ENCODE data around the gene SEMA3C. TPM values are rescaled to one million over a fixed set of nuclear protein-coding genes. Genes with fewer than 3 reads are reported as not detected.

SEMA3C gene
- total and polyA plus RNA-seq, 2 donors (not counting 3 experiments of a cell fraction or from before 2014, with no cell fraction given): 0.01 to 0.09 TPM

DNA sequence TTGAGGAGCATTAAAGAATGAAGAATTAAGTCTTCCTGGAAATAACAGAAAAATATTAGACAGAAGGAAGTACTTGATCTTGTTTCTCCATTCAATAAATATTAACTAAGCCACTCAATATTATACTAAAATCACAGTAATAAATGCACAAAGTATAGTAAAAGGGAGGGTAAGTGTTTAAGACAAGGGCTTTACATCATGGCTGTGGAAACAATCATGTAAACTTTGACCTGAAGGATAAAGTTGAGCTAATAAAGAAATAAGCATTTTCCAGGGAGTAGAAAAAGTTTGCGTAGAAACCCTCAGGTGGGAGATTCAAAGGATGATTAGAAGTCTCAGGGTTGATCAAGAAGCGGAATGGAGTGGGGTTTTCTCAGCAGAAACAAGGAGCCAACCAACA is 78.2 kb downstream of the SEMA3C start:
- H4K20me1 ChIP-seq (replicated peaks; ENCODE audit: control insufficient read depth, extremely low read depth, insufficient read depth, low read length): no peaks in the 10 kb centered on the region
- no peak overlapping the region for H2AFZ ChIP-seq (ENCODE audit: low read depth, low read length)
- intact Hi-C loops (cut with micrococcal nuclease) (no loop called here), dilution Hi-C loops (cut with MboI; ENCODE audit: extremely low pct_ligation_motif_present, low sequenced_read_pairs) (no loop called here)
- H3K4me3 ChIP-seq (replicated peaks in 1 of 3; ENCODE audit: insufficient read depth in 1 of 3, low read depth in 1 of 3, low read length in 3 of 3): no peak overlapping the region
- no peaks in the 10 kb centered on the region for H3K4me1 ChIP-seq (ENCODE audit: control insufficient read depth, extremely low read depth, insufficient read depth, low read length)
- DNase-seq (ENCODE audit: low read depth, low spot score) (no peak), FAIRE-seq (no peak)
- no peak overlapping the region for H3K9ac ChIP-seq (replicated peaks; ENCODE audit: extremely low read depth, insufficient read depth, low read length)
- H3K4me2 ChIP-seq (ENCODE audit: insufficient read depth, low read length): no peak overlapping the region
- H3K36me3 ChIP-seq (ENCODE audit: control insufficient read depth in 2 of 2, extremely low read depth in 1 of 2, insufficient read depth in 2 of 2, low read length in 2 of 2): no peaks in the 10 kb centered on the region
- H3K27me3 ChIP-seq (ENCODE audit: control insufficient read depth in 2 of 2, insufficient read depth in 2 of 2, low read length in 2 of 2): no peaks in the 10 kb centered on the region
- CTCF ChIA-PET: no interaction called here
- BruUV-seq (replicated peaks): no TSS peak
- H3K9me1 ChIP-seq (replicated peaks; ENCODE audit: control insufficient read depth, extremely low read depth, insufficient read depth, low read length): no peaks in the 10 kb centered on the region
- POLR2A ChIA-PET: no interaction called here
- H3K27ac ChIP-seq (ENCODE audit: insufficient read depth, low read depth, low read length): no peak overlapping the region
- H3K79me2 ChIP-seq (ENCODE audit: control insufficient read depth, insufficient read depth, low read length): no peaks in the 10 kb centered on the region
- no peaks in the 10 kb centered on the region for H3K9me3 ChIP-seq (replicated peaks; ENCODE audit: control insufficient read depth, insufficient read depth, low read length)
- TF ChIP-seq MYC (IDR thresholded peaks at IDR 0.05; ENCODE audit: low read depth, low read length): no peak
- no peak for TF ChIP-seq FOS (IDR thresholded peaks at IDR 0.05; ENCODE audit: borderline replicate concordance, insufficient read depth, low read length)
- TF ChIP-seq POLR2AphosphoS5 (IDR thresholded peaks at IDR 0.05; ENCODE audit: insufficient read depth, low read depth, low read length): no peak
- no peak for TF ChIP-seq GATA2 (IDR thresholded peaks at IDR 0.05; ENCODE audit: insufficient read depth, insufficient read length, low read depth, low read length)
- no peak for TF ChIP-seq POLR2A (IDR thresholded peaks at IDR 0.05; ENCODE audit: low read depth, low read length)
- TF ChIP-seq, protein P1, sequence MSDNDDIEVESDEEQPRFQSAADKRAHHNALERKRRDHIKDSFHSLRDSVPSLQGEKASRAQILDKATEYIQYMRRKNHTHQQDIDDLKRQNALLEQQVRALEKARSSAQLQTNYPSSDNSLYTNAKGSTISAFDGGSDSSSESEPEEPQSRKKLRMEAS (IDR thresholded peaks at IDR 0.05; ENCODE audit: insufficient read depth, insufficient read length): no peak
- TF ChIP-seq JUN (IDR thresholded peaks at IDR 0.05; ENCODE audit: borderline replicate concordance, insufficient read depth, insufficient read length, low read depth): no peak
- no peak for TF ChIP-seq EZH2 (IDR thresholded peaks at IDR 0.05; ENCODE audit: borderline replicate concordance, low read depth, low read length, severe bottlenecking)
- TF ChIP-seq, protein P2, sequence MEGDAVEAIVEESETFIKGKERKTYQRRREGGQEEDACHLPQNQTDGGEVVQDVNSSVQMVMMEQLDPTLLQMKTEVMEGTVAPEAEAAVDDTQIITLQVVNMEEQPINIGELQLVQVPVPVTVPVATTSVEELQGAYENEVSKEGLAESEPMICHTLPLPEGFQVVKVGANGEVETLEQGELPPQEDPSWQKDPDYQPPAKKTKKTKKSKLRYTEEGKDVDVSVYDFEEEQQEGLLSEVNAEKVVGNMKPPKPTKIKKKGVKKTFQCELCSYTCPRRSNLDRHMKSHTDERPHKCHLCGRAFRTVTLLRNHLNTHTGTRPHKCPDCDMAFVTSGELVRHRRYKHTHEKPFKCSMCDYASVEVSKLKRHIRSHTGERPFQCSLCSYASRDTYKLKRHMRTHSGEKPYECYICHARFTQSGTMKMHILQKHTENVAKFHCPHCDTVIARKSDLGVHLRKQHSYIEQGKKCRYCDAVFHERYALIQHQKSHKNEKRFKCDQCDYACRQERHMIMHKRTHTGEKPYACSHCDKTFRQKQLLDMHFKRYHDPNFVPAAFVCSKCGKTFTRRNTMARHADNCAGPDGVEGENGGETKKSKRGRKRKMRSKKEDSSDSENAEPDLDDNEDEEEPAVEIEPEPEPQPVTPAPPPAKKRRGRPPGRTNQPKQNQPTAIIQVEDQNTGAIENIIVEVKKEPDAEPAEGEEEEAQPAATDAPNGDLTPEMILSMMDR (IDR thresholded peaks at IDR 0.05; ENCODE audit: extremely low read depth in 1 of 2, insufficient read depth in 1 of 2, low read depth in 1 of 2, low read length in 2 of 2): no peak
